DMS 273 (cell line): Measurements from ENCODE around the gene PCID2.

ENCODE experiments used
- DNase-seq: peaks from one replicate; lab custom pipeline; 2025; ENCODE audit not compliant: unreplicated experiment; lab: John Stamatoyannopoulos, UW

Gene PCID2

DNA sequence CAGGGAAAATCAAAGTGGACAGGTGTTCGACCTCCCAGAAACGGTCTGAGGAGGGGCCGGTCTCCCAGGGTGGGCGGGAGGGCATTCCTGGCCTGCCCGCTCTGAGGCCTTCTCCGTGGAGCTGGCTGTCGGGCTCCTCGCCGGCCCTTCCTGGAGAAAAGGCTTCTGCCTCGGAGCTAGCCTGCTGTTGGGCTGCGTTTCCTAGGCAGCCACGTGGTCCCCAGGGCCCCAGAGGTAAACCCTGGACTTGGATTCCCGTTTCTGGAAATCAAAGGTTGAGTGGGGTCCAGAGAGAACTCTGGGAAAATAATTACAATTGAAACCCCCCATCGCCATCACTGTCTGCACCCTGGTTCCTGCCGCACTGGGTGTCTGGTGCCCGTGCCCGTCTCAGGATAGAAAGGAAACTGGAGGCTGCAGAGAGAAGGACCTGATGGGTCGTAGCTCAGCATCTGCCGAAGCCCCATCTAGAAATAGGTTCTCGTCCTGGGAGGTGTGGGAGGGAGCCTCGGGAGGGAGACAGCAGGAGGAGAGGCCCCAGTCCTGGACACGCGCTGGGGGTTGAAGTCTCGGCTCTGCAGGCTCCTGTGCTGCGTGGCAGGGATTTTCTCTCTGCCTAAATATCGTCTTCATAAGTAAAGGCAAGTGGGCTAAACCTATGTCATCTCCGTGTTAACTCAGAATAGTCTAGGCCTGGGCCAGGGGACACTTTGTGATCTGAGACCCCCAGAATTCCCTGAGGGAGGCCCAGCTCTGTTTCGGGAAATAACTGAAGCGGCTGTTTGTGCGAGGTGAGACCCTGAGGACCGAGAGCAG lies 57.7 kb downstream of the PCID2 start:
- no peak for DNase-seq

DNA sequence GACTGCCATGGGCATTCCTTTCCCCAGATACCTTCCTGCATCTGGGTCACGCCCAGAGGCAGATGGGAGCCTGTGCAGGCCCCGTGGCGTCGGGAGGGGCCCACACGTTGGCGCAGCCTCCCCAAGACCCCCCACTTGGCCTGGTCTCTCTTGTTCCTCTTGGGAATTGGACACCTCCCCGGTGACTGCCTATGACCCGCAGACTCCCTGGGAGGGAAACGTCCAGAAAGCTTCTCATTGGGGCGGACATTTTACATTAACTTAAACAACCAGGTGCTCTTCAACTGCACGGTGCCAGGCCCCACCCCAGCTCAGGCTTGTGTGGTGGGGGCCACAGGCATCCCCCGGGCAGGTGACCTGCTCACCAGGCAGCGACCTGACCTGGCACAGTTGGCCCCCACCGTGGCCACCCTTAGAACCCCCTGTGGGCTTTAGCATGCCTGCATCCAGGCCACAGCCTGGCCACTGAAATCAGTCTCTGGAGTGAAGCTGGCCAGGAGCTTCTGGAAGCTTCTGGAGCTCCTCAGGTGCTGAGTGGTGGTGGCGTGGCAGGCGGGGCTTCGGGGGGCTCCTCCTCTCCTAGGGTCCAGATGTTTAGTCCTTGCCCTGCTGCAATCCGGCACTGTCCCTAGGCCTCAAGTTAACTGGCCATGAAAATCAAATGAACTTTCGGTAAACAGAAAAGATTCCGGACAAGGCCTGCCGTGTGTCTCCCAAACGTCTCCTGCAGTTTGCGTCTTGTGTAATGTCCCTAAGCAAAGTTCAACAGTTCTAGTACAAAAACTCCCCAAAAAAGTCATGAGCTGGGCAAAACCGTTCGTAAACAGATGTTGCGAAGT lies 58.5 kb downstream of the PCID2 start:
- no peak for DNase-seq

- DNase-seq = no peak
Measured at GRCh38 chr13:113148940-113149503, 59.4 kb downstream of the PCID2 start.

DNA sequence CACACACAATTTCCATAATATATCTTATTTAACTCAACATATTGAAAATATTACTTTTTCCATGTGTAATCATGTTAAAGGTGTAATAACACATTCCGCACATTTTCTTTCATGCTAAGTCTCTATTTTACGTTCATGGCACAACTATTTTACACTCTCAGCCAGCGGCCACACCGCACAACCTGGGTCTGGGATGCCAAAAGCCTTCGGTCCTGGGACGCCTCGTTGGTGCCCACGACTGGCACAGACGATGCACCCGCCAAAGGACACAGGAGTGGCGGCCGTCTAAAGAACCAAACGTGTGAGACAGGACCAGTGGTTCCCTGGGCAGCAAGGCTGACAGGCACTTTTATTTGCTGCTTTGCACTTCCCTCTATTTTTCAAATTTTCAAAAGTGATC lies 60.1 kb downstream of the PCID2 start:
- DNase-seq = no peak

DNA sequence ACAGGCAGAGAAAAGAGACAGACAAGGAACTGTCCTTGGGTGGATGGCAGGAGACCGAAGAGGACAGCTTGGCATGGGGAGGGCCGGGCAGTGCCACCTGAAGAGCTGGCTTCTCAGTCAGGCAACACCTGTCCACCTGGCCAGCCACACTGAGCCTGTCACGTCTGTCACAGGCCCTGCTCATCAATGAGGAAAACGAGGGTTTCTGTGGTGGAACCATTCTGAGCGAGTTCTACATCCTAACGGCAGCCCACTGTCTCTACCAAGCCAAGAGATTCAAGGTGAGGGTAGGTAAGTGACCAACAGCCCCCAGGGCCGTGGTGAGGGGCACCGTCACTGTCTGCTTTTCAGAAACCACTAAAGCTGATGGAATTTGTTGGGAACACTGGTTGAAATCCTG lies 61.3 kb downstream of the PCID2 start:
- no peak for DNase-seq

DNA sequence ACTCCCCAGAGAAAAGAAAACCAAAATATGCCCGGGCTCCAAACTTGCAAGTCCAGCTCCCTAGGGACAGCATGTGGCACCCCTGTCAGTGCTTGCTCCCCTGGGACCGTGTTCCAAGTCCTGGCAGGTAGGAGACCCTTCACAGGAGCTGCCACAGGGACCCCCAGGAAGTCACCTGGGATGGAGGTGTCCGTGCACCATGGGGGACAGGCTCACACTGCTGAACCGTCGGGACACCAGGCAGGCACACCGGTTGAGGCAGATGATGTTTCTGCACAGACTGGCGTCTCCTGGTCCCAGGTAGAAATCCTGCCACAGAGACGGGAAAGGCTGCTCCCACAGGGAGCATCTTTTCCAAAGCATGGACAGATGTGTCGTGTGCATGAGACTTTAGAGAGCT lies 61.7 kb downstream of the PCID2 start:
- no peak for DNase-seq

DNA sequence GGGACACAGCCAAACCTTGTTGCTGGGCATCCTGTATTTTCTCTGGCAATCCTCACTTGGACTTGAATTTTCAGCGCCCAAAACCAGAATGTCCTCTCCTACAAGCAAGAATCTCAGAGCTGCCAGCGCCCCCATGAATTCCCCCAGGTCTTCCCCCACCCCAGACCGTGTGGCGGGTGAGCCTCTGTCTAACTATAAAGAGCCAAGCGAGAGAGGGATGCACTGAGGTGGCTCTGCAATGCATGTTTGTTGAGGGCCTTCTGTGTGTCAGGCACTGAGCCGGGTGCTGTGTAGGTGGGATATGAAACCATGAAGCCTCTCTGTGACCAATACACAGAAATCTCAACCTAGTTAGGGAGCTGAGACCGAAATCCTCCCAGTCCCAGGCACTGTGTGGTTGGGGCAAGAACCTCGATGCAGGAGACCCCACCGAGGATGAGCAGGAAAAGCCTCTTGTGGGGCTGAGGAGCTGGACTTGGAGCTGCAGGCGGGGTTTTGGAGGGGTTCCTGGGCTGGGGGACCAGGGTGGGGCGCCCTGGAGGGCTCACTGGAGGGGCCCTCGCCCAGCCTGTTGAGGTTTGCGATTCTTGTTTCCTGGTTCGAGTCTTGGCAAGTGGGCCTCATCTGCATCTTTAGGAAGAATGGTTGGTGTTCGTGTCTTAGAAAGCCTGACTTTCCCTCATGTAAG lies 62.4 kb downstream of the PCID2 start:
- DNase-seq = no peak

- DNase-seq = no peak
Measured at GRCh38 chr13:113145496-113145895, 63.0 kb downstream of the PCID2 start.

DNA sequence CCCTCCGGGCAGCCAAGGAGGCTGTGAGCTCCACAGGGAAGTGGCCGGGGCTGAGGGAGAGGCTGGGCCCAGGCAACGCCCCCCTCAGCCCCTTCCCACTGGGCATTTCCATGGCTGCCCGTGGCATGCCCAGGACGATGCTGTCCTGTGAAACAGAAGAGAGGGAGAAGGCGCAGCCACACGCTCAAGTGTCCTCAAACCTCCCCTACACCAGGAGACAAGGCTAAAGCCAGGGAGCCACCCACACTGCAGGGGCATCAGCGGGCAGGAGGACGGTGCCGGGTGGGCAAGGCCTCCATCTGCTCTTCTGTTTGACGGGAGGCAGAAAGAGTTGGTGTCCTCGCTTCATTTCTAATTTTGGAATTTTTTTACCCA lies 64.2 kb downstream of the PCID2 start:
- no peak for DNase-seq

- DNase-seq = no peak
Measured at GRCh38 chr13:113143466-113144254, 64.8 kb downstream of the PCID2 start.

GRCh38 chr13:113142876-113143275 lies 65.6 kb downstream of the PCID2 start:
- no peak for DNase-seq

DNA sequence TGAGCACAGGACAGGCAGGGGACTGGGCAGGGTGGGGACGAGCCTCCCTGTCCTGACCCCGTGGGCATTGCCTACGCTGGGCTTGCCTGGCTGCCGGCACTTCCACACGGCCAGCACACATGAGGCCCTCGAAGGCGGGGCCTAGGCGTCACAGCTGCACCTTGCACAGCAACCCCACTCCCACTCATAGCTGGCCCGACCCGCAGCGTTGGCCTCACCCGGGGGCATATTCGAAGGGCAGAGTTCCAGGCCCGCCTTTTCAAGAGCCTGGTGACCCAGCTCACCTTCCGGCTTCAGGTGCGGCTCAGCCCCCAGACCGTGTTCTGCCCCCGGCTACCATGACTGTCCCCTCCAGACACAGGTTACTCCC lies 66.9 kb downstream of the PCID2 start:
- DNase-seq = no peak

GRCh38 chr13:113140677-113141600 lies 67.5 kb downstream of the PCID2 start:
- no peak for DNase-seq

DNA sequence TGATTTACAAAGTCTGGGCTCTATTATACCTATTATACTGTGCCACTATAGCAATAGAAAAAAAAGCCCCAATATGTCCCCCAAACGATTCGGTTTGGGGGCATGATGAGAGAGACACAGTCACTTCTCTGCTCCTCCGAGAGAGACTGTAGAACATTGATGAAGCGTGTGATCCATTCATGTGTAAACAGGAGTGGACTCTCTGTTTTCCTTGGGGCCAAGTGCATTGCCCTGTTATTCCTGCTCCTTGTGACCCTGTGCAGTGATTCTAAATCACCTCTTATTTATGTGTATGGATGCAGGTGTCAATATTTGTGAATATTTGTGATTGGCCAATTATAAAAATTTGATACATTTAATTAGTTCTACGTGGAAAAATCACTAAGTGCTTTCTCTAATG lies 68.9 kb downstream of the PCID2 start:
- DNase-seq = no peak

- DNase-seq = peak; percentile 11
Measured at GRCh38 chr13:113138792-113139551, 69.5 kb downstream of the PCID2 start.

DNA sequence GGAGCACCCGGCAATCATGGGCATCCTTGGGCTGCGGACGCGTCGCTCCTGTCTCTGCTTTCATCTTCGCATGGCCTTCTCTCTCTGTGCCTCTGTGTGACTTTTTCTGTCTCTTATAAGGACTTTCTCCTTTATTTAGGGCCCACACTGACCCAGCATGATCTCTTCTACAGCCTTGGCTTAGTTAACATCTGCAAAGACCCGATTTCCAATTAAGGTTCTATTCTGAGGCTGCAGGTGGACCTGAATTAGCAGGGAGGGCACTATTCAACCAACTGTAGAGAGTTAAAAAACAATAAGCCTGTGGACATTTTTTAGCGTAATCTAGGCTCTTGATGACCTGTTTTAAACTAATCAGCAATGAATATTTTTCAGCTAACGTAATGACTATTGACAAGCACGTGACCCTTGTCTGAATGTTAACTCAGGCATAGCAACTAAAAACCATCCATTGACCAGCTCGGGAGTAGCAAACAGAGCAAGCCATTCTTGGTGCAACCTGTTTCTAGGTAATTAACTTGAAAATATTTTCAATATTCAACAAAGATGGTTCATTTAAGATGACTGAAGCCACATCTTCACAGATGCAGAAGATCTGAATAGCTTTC lies 70.7 kb downstream of the PCID2 start:
- no peak for DNase-seq

- DNase-seq = no peak
Measured at GRCh38 chr13:113135281-113135760, 73.1 kb downstream of the PCID2 start.
